CD4-positive, alpha-beta T cell treated with Interferon alpha-2 for 1 hour (primary cell): ENCODE measurements around the gene SLC2A6.
A peak's percentile ranks its signal among the peaks of the same experiment; 100 is the strongest.

Experiments
- DNase-seq, 2 donors: peaks; one replicate each; pipeline ENCODE4 v3.0.0-alpha.2; 2020 to 2022

The SLC2A6 gene

DNA sequence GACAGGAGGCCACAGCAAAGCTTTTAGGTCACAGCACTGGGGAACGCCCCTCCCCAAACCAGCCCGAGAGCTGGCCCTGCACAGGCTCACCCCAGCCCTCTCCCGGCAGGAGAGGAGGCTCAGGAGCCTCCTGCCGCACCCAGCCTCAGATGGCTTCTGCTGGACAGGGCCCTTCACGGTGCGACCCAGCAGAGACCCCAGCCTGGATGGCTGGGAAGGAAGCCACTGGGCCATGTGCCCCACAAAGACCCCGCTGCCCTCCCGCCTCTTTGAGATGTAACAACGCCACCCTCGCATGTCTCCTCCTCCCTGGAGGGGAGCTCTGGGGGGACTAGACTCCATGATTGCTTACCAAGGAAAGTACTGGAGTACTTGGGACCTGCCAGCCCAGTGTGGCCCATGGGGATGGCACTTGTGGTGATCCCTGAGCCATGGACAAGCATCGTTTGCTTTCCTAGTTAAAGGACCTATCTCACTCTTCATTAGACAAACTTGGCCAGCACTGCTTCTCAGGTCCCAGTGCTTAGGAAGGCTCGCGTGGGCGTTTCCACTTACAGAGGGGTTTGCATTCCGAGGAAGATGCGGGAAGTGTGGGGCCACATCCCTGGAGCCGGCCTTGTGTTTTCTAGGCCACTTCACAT is 36.8 kb upstream of the SLC2A6 start:
- DNase-seq = no peak

DNA sequence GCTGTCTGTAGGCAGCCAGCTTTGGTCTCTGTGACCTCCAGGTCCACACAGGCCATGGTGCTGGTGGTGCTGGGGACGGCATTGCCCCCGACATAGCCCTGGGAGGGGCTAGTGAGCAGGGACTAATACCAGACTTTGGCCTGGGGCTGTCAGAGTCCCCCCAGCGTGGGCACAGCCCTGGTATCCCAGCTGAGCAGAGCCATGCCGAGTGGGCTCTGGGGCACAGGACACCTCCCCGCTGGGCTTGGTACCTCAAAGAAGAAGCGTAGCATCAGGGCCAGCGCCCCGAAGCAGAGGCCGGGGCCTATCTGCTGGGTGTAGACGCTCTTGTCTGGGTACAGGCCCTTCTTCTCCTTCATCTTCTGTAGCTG is 36.3 kb upstream of the SLC2A6 start:
- DNase-seq = no peak

DNA sequence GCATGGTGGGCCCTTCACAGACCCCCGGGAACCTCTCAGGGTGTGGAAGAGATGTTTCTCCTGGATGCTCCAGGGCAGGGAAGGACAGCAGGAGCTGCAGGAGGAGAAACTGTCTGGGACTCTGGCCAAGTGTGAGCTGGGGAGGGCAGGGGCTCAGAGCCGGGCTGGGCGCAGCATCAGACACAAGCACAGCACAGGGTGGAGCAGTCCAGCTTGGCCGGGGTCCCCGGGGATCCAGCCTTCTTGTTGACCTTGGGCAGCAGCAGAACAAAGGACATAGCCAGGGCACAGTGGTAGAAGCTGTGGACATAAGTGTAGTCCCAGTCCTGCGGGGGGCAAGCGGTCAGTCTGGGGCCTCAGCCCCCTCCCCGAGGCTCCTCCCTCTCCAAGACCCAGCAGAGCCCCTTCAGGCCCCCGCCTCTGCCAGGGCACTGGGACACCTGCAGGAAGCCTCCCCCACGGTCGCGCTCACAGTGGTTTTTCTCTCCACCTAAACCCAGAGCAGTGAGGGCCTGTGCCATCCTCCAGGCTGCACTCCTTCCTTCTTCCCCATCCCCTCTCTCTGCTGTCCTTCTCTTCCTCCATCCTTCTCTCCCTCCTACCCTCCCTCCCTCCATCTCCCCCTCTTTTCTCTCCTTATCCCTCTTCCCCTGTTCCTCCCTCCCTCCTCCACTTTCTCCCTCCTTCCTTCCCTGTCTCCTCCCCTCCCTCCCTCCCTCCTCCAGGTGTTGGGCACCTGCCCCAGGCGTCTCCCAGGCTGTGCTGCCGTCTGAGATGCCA is 35.8 kb upstream of the SLC2A6 start:
- no peak for DNase-seq

DNA sequence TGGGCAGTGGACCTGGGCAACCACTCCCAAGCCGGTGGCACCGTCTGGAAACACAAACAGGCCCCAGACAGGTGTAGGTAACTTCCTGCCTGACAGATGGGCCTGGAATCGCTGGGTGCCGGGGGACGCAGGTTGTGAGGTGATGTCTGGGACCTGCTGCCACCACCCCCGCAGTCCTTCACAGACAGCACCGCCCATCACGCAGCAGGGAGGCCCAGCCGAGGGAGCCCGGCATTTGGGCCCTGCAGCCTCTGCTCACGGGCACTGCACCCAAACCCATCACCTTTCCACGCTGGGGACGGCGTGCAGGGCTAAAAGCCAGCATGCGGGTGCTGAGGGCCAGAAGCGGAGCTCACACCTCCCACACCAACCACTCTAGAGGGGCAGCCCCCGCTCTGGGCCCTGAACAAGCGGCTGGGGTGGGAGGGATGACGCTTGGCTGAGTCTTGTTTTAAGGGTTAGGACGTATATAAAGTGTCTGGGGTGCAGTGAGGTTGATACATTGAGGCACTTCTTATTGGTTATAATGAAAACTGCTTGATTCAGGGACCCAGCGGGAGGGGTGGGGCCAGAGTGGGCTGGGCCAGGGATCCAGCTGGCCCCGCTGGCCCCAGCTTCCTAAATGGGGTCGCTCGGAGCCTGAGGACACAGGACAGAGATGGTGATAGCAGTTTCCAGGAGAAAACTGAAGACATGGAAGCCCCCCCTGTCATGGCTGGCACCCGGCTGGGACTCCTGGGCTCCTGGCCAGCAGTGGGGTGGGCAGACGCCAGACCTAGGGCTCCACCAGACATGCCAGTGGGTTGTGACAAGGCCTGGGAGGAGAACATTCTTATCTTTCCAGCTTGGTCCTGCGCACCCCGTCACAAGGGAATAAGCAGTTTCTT is 34.6 kb upstream of the SLC2A6 start:
- no peak for DNase-seq

DNA sequence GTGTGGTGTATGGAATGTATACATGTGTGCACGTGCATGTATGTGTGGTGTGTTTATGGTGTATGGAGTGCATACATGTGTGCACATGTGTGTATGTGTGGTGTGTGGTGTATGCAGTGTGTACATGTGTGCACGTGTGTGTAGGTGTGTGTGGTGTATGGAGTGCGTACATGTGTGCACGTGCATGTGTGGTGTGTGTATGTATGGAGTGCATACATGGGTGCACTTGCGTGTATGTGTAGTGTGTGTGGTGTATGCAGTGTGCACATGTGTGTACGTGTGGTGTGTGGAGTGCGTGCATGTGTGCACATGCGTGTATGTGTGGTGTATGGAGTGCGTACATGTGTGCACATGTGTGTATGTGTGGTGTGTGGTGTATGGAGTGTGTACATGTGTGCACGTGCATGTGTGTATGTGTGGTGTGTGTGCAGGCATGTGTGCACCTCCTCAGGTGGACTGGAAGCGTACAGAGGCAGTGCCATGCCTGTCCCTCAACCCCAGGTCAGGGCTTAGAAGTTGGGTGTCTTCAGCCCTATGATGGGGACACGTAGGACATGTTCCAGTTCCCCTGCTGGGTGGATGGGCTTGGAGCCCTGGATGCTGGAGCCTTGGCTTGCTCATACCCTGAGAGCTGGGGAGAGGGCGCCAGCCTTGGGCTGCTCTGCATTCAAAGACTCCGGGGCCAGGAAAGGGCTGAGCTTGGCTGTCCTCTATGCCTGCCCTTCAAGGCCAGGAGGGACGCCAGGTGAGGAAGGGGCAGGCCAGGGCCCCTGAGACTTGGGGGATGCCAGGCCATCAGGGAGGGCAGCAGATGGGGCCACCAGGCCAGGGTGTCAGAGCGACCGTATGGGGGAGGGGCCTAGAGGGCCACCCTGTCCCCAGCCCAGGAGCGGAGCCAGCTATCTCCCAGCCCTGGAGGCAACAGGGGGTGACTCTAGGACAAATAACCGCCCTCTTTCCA is 33.6 kb upstream of the SLC2A6 start:
- no peak for DNase-seq

DNA sequence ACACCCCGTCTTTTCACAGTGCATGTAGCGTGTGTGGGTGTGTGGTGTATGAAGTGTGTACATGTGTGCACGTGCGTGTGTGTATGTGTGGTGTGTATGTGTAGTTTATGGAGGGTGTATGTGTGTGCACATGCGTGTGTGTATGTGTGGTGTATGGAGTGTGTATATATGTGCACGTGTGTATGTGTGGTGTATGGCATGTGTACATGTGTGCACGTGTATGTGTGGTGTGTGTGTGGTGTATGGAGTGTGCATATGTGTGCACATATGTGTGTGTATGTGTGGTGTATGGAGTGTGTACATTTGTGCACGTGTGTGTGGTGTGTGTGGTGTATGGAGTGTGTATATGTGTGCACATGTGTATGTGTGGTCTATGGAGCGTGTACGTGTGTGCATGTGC is 32.7 kb upstream of the SLC2A6 start:
- DNase-seq = no peak

DNA sequence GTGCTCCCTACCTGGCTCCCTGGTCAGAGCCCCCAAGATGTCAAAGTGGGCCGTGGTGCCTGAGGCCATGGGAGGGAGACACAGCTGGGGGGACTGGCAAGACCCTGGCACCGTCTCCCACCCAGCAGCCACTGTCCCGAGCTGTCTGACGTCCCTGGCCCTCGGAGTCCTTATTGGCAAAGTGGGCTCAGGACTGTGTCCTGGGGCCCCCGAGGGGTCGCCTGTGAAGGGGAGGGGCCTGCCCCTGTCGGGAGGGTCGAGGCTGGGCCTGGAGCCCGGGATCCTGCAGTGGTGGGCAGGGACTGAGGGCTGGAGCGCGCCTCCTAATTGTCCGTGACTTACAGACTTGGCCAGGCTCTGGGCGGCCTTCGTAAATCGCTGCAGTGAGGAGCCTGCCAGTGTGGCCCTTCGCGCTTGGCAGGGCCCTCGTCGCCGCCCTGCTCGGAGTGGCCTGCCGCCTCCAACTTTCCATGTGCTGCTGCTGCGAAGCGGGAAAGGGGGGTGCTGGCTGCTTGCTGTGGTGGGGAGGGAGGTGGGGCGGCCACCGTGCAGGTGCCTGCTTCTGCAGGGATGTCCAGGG is 32.1 kb upstream of the SLC2A6 start:
- DNase-seq = no peak

DNA sequence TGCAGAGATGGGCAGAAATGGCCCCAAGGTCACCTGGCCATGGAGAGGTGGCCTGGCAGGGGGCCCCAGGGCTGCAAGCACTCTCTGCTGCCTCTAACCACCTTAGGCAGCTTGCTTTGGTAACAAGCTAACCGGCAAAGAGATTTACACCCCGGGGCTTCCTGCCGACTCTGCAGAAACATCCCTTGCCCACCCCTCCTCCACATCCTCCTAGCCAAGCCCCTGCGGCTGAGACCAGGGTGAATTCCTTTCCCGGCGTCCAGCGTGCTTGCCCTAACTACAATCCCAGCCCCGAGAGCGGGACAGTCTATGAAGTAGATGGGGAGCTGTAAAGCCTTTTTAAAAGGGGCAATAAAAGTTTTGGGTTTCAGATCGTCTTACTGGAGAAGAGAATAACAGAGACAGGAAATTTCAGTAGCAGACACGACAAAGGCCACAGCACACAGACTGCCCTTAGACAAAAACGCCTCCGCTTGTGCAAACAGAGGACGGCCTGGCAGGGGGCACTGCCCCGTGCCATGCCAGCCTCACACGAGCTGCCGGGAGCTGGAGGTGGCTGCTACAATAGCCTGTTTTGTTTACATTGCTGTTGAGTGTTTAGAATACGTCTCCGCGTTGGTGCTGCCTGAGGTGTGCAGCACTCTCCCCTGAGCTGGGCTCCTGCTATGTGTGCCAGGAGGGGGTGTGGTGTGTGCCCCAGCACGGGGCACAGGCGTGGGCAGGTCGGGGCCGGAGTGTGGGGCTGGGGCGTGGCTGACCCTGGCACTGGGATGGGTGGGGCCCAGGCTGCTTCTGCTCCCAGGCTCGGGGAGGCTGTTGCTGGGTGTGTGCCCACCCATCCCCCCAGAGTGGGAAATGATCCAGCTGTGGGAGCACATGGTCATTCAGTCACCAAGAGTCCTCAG is 30.5 kb upstream of the SLC2A6 start:
- DNase-seq = peak in 1 of 2 donors; percentile 12

DNA sequence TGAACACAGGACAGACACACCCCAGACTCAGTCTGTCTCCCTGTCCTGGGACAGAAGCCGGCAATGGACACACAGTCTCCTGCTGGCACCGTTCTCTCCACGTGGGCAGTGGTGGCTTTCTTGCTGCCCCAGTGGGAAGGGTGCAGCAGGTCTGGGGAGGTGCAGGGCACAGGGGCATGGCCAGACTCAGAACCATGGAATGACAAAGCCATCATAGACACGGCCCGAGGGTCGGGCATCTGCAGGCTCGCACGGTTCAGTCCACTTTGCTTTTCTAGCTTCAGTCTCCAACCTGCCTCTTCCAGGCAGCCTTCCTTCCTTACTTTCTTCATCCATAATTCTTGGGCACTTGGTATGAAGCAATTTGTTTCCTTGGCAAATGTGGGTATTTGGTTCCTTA is 29.1 kb upstream of the SLC2A6 start:
- no peak for DNase-seq

DNA sequence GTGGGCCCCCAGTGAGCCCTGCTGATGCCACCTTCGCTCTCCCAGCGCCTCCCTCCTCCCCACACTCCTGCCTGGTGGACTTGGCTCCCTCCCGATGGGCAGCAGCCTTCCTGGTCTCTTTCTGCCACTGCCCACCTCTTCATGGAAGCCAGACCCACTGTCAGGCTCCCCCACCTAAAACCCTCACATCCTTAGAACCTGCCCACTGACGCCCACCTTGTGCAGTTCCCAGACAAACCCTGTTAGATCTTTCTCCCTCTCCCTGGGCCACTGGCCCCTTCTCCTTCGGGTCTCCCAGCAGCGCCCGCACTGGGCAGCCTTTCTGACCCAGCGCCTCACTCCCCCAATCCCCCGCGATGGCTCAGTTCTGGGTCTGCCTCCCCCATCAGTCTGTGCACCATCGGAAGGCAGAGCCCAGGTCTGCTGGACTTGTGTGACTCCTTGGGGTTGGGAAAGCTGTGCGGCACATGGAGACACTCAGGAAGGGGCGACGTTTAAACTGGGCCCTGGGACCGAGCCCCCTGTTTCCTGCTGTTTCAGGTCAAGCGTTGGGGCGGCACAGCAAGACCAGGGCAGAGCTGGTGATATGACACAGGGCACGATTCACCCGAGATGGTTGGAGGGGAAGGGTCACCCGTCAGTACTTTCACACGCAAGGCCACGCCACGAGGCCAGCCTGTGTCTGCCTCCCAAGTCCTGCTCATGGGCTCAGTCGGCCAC is 28.5 kb upstream of the SLC2A6 start:
- no peak for DNase-seq

DNA sequence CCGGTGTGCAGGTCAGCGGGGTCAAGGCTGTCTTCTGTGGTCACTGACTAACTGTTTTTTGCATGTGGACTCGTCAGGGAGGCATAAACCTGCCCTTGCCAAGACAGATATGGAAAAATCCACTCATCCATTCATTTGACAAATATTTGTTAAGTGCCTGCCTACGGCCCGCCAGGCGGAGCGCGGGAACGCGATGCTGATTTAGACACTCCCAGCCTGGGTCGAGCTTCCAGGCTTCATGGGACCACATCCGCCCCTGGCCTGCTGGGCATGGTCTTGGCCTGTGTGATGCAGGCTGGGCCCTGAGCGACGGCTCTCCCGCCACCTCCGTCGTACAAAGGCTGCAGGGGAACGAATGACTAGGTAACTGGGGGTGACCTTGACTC is 27.7 kb upstream of the SLC2A6 start:
- no peak for DNase-seq

DNA sequence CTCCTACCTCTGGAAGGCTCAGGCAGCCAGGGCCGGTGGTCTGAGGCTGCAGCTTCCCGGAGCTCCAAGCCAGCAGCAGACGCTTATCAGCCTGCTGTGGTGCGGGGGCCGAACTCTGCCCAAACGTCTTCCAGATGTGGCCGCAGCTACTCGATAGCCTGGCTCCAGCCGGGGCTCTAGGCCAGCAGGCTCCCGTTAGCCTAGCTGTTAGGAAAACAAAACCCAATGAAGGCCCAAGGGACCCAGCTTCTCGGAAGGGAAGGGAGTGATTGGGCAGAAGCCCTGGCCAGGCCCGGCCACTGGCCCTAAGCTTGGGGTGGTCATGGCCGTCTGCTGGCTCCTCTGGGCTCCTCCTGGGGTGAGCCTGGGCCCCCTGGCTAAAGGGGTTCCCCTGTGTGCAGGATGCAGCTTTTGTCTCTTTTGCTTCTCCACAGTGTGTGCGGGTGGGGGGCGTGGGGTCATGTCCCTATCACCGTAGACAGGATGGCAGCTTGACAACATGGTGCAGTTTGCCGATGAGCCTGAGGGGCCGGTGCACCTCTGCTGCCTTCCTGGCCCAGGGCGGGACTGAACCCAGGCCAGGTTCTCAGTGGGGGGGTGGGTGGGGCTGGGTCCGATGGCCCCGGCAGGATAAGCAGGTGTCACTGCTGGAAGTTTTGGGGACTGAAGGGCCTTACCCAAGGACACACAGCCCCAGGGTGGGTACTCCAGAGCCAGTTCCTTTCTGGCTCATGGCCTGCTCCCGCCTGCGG is 27.2 kb upstream of the SLC2A6 start:
- DNase-seq = no peak

DNA sequence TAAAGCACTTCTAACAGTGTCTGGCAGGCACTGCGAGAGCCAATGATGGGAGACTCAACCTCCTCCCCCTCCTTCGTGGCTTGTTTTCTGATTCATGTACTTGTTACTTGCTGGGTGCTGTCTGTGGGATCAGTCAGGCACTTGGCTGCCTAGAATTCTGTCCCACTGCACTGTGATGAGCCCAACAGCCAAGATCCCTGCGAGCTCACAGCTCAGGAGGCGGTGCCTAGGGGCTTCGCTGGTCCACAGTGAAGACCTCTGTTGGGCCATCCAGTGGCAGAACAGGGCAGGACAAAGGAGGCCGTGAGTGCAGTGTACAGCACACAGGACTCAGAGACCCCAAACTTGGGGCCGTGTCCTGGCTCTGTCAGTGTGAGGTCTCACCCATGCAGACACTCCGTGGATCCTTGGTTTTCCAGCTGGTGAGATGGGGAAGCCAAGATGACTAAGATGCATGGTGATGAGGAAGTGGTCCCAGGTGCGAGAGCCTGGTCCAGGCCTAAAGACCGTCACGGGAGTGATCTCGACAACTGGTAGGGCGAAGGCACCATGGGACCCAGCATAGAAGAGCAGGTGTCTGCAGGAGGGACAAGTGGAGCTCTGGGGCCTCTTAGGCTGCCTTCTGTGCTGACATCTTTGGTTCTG is 26.4 kb upstream of the SLC2A6 start:
- DNase-seq = no peak

DNA sequence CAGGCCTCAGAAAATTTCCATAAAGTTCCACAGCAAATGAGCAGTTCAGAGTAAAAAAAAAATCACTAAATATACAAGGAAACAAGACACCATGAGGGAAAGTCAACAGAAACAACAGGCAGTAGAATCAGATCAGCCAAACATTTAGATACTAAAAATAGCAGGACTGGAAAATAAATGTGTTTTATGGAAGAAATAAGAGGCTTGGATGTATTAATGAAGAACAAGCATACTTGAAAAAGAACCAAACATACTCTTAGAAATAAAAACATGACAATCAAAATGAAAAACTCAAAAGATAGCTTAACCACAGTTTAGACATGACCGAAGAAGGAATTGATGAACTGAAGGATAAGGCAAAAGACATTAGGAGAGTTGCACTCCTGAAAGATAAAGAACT is 23.2 kb upstream of the SLC2A6 start:
- no peak for DNase-seq

DNA sequence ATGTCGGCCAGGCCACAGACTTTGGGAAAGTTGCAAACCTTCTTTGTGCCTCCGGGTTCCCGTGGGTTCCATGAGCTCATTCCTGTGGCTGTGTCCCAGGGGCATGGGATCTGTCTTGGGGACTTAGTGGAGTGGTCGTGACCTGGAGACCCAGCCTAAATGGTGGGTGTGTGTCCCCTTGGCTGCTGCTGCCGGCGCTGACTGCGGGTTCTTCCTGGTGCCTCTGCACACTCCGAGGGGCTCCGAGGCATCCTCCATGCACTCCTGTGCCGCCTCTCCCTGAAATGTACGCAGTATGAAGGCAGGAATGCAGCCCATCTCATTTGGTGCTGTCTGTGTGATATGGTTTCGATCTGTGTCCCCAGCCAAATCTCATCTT is 21.0 kb upstream of the SLC2A6 start:
- no peak for DNase-seq

DNA sequence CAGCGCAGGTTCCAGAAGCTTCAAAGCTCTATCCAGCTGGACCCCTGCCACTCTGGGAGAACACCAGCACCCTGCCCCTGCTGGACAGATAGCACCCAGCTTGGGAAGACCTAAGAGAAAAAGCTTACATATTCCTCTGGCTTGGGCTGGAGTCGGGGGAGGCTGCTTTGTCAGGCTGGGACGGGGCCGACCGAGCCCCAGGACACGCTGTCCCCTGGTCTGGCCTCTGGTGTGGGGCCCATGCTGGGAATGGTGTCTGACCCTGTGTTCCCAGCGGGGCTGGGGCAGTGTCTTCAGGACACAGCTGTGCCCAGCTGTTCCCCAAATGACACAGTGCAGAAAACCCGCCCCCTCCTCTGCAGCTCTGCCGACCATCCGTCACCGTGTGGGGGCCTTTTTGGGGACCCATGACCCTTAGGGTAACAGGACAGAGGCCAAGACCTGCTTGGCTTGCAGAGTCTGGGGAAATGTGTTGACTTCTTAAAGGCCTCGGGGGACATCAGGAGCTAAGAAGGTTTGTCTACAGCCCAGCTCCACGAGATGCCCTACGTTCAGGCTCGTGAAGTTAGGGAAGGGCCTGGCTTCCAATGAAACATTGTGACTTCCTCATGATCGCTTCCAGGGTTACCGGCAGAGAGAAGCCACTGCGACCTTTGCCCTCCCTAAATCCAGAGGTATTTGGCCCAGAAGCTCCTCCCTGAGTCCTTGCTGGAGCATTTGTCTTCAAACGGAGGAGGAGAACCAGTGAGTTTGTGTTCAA is 20.4 kb upstream of the SLC2A6 start:
- DNase-seq = no peak

DNA sequence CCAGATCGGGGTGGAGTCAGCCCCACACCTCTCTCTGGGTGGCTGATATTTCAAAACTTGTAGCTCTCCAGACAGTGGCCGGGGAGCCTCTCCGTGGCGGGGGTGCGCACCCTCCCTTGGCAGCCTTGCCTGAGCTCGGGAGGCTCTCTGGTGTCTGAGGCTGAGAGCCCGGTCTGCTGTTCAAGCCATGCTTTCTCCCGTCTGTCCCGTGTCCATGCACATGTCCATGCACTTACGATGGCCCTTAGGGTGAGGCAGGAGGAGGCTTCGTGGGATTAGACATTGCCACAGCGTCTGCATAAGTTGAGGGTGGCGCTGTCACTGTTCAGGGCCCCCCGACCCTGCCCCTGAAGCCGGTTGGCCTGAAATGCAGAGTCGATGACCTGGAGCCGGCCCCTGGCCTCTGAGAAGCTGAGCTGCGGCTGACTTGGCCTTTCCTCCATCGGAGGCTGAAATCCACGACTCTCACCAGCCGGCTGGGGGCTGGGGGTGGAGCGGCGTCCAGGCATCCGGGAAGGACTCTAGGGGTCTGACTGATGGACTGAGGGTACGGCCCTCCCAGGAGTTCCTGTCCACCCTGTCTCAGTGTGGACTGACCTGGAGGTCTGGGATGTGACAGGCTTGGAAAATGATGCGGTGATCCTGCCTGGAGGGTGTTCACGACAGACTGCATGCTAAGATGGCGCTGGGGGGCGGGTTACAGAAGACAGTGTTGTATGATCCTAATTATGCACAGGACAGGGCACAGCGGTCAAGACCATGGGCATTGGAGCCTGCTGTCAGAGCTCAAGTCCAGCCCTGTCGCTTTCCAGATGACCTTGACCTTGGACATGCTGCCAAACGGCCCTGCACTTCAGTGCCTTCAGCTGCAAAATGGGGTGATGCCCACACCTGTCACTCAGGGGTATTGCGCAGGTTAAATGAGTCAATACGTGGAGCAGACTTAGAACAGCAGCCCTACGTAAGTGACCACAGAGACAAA is 18.3 kb upstream of the SLC2A6 start:
- no peak for DNase-seq
